ENCODE data around the gene OR5AP2.
"Not testable (repeated sequence)": the region's sequence is repeated elsewhere in the genome, so short reads cannot be mapped to it uniquely, and the experiment has no call there.

OR5AP2 gene

DNA sequence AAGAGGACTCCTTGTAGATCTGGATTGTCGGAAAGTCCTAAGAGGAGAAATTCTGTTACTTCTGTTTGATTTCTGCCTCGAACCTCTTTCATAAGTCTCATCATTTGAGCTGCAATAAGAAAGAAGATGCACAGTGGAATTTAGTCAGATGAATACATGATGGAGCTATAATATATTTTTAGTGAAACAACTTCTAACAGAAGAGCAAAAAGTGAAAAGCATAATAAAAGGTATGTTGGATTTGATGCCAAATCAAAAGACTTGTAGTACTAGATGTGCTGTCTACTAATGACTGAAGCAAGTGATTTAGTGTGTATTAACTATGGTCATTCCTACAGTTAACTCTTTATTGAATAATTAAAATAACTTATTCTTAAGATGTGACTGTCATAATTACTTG is at the start of gene OR5AP2:
OR5AP2 (minus strand) TSS at position 101 of the 400 bp plus-strand sequence; CDS start at position 101, 0 bp downstream.
- no peak for DNase-seq (ENCODE audit: low read depth in 2 of 2)

DNA sequence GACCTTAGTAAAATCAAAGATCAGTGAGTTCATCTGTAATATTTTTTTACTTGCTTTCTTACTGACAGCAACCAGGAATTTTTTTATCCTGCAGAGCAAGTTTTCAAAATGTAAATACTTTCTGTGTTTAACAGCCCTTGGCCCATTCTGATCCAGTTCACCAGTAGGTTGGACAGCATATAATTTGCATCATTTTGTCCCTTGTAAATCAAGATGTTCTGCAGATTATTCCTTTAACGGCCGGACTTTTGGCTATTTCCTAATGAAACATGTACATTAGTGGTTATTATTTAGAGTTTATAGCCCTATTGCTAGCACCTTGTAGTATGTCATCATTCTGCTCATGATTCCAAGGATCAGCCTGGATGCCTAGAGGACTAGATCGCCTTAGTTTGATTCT is 48.9 kb upstream of the OR5AP2 start:
- not testable (repeated sequence) for DNase-seq (ENCODE audit: low read depth in 2 of 2)

DNA sequence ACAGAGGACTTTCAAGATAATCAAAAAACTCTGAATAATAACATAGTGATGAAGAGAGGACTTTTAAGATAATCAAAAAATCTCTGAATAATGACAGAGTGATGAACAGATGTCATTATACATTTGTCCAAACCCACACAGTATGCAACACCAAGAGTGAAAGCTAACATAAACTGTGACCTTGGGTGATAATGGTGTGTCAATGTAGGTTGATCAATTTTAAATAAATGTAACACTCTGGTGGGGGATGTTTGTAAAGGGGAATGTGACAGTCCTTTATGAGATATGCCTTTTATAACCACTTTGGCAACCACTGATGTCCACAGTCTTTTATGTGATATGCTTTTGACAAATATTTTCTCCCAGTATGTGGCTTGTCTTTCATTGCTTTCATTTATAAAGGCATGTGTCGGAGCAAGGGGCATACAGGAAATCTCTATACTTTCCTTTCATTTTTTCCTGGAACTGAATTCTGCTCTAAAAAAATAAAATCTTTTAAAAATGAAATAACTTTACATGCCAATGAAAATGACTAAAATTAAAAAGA is 46.4 kb upstream of the OR5AP2 start:
- no peak for DNase-seq (ENCODE audit: low read depth in 2 of 2)

DNA sequence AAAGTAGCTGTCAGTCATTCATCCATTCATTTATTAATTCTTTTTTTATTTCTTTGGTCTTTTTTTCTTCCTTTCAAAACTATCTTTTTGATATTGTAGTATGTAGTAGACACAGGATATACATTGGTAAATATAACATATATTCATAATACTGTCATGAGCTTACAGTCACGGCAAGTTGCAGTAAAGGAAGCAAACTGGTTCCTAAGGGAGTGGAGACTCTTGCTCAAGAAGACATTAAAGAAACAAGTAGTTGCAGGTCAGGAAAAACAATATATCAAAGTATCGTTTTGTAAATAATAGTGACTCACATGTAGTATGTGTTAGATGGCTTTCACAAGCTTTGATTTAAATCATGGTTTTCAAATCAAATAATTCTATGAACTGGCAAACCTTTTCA is 28.7 kb upstream of the OR5AP2 start:
- DNase-seq (ENCODE audit: low read depth in 2 of 2): no peak

DNA sequence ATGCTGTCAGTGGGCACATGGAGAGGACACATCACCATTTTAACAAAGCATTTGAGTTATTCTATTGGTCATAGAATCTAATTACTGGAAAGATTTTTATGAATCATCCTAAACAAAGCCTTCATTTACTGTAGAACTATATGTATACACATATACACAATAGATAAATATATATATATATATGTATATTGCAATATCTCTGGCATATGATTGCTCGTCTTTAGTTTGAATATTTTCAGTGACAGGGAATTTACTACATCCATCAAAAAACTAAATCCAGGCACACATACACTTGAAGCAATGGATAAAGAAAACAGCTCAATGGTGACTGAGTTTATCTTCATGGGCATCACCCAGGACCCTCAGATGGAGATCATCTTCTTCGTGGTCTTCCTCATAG is 21.1 kb upstream of the OR5AP2 start, which contains the start of gene OR5AR1:
OR5AR1 (plus strand) TSS at position 301 of the 400 bp plus-strand sequence; CDS start at position 301, 0 bp downstream.
- no peak for DNase-seq (ENCODE audit: low read depth in 2 of 2)

DNA sequence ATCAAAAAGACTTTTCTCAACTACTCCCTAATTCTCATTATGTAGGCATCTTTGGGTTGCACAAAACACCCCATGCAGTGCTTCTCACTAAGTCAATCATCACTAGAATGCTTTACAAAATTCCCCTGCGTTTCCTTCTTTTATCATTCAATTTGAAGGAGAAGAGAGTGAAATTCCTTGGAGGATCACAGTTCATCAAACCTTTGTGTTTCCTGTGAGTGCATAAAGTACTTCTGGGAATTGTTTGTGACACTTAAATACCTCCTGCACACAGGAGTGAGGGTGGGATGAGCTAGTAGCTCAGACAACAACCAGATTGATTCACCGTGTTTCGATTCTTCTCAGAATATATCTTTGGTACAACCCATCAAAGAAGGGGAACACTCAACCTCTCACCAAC is 17.5 kb upstream of the OR5AP2 start:
- no peak for DNase-seq (ENCODE audit: low read depth in 2 of 2)

DNA sequence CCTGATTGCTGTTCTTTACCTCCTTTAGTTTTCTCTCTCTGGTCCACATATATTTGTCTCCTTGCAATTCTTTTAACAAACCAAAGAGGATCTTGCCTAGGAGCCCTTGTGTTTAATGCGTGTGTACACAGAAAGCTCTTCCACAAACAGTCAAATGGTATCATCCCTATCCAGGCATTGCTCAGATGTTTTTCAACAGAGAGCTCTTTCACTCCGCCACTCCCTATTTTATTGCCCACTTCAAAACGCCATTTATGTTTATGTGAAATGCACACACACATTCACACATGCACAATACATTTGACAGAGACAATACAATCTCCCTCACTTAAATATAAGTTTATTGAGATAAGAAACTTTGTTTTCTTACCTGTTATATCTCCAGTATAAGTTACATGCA is 4.7 kb downstream of the OR5AP2 start:
- DNase-seq (ENCODE audit: low read depth in 2 of 2): no peak

DNA sequence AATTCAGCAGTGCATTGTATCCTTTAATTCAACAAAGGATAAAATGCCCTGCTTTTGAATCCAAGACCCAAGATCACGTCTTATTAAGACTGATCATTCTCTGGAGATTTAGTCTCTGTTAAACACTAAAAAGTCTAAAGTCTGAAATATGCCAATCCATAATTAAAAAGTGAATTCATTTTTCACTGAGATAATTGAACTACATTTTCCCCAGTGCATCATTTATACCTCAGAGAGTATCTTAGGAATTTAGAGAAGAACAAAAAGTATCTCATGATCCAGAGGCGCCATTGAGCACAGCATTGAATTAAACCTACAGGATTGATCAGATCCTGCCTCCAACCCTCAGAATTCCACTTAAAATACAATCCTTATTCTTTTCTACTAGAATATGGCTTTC is 5.4 kb downstream of the OR5AP2 start:
- DNase-seq (ENCODE audit: low read depth in 2 of 2): no peak

DNA sequence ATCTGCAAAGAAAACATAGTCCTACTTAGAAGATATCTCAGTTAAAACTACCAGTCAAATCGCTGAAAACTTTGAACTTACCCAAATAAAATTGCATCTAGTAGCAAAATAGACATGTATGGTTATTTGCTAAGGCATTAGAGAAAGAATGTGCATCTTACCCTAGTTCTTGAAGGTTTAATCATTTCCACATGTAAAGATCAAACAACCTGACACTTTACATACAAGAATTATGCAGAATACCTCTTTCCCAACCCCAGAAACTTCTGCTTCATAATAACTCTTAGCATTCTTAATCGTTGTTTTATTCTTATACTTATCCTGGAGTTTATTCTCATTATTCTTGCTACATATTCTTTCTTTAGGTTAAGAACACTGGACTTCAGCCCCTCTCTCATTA is 9.9 kb downstream of the OR5AP2 start:
- no peak for DNase-seq (ENCODE audit: low read depth in 2 of 2)

DNA sequence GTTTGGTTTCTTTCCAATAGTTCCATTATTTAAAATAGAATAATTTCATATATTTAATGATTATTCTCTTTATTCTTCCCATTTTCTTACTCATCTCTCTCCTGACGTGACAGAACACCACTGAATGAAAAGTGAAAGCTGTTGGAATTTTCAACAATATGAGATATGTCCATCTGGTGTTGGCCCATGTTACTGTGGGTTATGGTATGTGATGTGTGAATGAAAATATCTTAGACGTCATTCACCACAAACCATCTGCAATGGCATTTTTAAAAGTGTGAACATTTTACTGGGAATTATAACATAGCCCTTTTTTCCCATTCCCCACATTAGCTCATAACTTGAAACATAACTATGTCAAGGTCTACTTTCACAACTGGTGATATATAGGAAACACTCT is 16.3 kb downstream of the OR5AP2 start:
- no peak for DNase-seq (ENCODE audit: low read depth in 2 of 2)

DNA sequence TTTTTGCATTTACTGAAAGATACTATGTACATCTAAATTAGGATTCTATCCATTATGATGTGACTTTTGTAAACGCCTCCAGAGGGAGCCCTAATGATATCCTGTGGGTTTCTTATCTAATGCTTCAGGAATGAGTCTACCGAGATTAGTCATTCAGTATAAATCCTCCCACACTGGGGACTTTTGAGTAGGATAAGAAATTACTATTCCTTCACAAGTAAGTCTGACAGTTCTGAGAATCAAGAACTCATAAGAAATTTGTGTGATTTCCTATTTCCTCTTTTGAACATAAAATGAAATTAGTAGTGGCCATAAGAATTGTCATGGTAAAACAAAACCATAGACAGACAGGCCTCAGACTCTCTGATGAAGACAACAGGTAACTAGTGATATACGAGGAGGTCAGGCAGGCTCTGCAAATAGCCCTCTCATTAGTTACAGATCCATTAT is 17.6 kb downstream of the OR5AP2 start:
- DNase-seq (ENCODE audit: low read depth in 2 of 2): no peak

DNA sequence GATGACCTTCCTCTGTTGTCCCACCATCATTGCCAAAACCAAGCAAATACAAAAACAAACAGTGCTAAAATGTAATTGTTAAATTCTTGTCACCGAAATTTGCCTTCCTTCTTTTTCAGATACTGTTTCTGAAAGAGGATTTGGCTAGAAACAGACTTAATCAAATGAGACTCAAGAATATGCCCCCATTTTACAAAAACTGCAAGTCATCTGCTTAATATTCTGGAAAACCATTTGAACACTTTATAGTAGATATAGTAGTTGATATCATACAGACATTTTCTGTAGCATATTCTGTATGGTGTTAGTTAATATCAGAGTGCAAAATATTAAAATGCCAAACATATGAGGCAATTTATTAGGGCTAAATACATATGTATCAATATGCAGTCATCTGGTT is 31.1 kb downstream of the OR5AP2 start:
- no peak for DNase-seq (ENCODE audit: low read depth in 2 of 2)

DNA sequence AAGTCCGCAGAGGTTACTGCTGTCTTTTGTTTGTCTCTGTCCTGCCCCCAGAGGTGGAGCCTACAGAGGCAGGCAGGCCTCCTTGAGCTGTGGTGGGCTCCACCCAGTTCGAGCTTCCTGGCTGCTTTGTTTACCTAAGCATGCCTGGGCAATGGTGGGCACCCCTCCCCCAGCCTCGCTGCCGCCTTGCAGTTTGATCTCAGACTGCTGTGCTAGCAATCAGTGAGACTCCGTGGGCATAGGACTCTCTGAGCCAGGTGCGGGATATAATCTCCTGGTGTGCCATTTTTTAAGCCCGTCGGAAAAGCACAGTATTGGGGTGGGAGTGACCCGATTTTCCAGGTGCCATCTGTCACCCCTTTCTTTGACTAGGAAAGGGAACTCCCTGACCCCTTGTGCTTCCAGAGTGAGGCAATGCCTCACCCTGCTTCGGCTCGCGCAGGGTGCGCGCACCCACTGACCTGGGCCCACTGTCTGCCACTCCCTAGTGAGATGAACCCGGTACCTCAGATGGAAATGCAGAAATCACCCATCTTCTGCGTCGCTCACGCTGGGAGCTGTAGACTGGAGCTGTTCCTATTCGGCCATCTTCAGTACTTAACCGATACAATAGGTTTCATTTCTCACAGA is 50.0 kb downstream of the OR5AP2 start:
- DNase-seq (ENCODE audit: low read depth in 2 of 2): not testable (repeated sequence)

Data from stimulated activated CD8-positive, alpha-beta memory T cell treated with anti-CD3 and anti-CD28 coated beads, Interleukin-7, amount 100 ng/mL, for 4 hours (primary cell).